ENCODE results near the gene DHRS13. TPM values are rescaled to one million over a fixed set of nuclear protein-coding genes. Genes with fewer than 3 reads are reported as not detected.
"Not testable (repeated sequence)": the region's sequence is repeated elsewhere in the genome, so short reads cannot be mapped to it uniquely, and the experiment has no call there.

DHRS13 gene
- total RNA-seq, 1 donor from 2014 or later, result 18.7 TPM

GRCh38 chr17:28881533-28882056 is 21.3 kb downstream of the DHRS13 start:
- no peak for DNase-seq

GRCh38 chr17:28880572-28880945 is 22.3 kb downstream of the DHRS13 start:
- no peak for DNase-seq

DNA sequence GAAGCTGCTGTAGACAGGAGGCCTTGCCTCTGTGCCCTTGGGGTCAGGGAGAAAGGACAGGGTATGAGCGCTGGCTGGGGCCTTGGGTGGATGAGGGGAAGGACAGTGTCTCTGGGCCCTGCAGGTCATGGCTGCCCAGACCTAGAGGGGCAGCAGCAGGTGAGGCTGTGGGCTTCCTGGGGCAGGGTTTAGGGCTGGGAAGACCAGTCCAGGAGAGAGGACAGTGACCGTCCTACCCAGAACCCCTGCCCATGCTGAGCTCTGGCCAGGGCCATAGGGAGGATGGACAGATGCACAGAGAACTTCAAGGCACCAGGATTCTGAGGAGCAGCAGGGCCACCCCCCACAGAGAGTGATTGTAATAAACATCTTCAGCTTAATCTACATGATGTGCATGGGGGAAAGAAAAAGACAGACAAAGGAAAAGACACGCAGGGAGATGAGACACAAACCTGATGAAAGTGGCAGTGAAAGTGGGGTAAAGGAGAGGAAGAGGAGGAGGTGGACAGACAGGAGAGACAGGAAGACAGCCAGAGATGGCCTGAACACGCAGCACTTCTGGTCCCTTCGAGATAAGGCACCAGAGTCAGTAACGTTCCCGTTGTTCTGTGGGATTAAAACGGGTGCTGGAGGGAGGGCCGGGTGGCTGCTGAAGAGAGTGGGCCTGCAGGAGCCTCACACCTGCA is 22.9 kb downstream of the DHRS13 start:
- DNase-seq, result no peak

DNA sequence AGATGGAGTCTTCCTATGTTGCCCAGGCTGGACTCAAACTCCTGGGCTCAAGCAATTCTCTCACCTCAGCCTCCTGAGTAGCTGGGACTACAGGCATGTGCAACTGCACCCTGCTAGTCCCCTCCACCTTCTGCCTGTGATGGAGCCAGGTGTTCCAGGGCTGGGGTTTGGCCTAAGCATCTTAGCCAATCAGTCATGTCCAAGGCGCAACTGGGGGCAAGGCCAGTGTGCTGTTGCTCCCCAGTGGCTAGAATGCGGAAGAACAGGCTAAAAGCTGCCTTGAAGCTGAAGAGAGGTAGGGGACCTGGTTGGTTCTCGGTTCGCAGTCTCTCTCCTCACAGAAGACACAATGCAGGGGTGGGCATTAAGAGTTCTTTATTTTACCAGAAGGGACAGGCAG is 23.9 kb downstream of the DHRS13 start:
- DNase-seq, result peak; percentile 59

- no peak for DNase-seq
These were observed 24.5 kb downstream of the DHRS13 start for GRCh38 chr17:28878158-28878910.

DNA sequence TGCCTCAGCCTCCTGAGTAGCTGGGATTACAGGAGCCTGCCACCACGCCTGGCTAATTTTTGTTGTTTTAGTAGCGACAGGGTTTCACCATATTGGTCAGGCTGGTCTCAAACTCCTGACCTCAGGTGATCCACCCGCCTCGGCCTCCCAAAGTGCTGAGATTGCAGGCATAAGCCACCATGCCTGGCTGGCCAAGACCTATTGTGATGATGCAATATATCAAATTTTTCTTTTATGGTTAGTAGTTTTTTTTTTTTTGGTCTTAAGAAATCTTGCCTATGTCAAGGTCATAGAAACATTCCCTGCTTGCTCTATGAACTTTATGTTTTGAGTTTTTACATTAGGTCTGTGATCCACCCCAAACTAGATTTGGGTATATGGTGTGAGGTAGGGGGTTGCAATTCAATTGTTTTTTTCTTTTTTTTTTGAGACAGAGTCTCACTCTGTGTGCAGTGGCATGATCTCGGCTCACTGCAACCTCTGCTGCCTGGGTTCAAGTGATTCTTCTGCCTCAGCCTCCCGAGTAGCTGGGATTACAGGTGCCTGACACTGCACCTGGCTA is 25.6 kb downstream of the DHRS13 start:
- DNase-seq, result not testable (repeated sequence)

- no peak for DNase-seq
These were observed 26.9 kb downstream of the DHRS13 start for GRCh38 chr17:28875848-28876550.

- no peak for DNase-seq
These were observed 28.1 kb downstream of the DHRS13 start for GRCh38 chr17:28874750-28875149.

DNA sequence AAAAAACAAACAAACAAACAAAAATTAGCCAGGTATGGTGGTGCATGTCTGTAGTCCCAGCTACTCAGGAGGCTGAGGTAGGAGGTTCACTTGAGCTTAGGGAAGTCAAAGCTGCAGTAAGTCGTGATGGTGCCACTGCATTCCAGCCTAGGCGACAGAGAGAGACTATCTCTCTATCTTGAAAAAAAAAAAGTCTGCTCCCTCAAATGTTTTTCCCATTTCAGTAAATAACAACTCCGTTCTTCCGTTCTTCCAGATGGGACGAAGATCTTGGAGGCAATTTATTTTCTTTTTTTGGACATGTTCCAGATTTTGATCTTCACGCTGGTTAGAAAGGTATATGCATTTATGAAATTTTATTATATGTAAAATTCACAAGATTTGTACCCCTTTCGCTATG is 29.0 kb downstream of the DHRS13 start:
- no peak for DNase-seq

DNA sequence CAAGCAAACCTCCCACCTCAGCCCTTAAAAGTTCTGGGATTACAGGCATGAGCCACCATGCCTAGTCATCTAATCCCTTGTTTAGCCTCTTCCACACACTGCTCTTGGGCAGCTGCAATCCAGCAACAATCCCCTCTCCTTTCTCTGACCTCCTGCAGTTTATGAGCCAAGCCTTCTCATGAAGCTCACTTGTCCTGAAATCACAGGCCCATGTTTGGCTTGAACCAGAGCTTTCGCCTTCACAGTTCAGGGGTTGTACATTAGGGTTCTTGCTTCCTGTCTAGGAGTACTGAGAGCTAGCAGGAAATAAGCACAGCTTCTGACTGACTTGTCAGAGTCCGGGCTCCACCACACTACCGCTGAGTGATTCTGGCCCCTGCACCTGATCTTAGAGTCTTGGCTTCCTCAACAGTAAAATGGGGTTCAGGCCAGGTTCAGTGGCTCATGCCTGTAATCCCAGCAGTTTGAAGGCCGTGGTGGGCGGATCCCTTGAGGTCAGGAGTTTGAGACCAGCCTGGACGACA is 31.8 kb downstream of the DHRS13 start:
- peak; percentile 18 for DNase-seq

GRCh38 chr17:28867276-28867675 is 35.6 kb downstream of the DHRS13 start:
- DNase-seq, result no peak

- peak; percentile 81 for DNase-seq
These were observed 36.7 kb downstream of the DHRS13 start for GRCh38 chr17:28865946-28866752.

DNA sequence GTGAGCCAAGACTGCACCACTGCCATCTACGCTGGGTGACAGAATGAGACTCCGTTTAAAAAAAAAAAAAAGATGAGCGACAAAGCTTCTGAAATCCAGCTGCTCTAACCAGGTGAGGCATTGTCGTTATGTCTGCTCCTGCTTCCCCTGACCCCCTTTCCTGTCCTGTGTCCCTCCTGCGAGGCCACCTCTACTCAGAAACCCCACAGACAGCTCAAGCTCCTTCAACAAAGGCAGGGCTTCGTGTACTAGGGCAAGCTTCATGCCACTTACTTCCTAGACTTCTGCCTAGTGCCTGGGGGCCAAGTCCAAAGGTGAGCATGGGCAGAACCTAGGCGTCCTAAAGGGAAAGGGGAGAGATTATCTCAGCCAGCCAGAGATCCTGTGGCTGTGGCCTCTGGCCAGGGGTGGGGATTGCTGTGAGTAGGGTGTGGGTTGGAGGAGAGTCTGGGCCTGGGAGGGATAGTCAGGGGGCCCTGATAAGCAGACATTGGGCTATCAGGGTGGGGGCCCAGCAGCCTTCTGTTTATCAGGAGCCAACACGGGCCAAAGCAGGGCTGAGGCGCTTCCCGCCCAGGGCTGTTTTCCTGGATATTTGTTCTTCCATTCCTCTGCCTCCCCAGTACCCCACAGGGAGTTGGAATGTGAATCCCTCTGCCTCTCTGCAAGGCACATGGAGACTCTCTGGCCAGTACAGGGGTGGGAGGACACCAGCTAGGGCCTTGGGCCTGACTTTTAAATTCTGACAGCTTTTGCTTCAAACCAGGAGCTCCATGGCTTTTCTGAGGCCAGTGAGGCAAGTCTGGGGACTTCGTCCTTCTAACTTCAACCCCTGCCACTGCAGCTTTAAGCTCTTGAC is 37.7 kb downstream of the DHRS13 start:
- no peak for DNase-seq

GRCh38 chr17:28863953-28864352 is 38.9 kb downstream of the DHRS13 start:
- DNase-seq, result no peak

- no peak for DNase-seq
These were observed 40.3 kb downstream of the DHRS13 start for GRCh38 chr17:28862561-28862960.

DNA sequence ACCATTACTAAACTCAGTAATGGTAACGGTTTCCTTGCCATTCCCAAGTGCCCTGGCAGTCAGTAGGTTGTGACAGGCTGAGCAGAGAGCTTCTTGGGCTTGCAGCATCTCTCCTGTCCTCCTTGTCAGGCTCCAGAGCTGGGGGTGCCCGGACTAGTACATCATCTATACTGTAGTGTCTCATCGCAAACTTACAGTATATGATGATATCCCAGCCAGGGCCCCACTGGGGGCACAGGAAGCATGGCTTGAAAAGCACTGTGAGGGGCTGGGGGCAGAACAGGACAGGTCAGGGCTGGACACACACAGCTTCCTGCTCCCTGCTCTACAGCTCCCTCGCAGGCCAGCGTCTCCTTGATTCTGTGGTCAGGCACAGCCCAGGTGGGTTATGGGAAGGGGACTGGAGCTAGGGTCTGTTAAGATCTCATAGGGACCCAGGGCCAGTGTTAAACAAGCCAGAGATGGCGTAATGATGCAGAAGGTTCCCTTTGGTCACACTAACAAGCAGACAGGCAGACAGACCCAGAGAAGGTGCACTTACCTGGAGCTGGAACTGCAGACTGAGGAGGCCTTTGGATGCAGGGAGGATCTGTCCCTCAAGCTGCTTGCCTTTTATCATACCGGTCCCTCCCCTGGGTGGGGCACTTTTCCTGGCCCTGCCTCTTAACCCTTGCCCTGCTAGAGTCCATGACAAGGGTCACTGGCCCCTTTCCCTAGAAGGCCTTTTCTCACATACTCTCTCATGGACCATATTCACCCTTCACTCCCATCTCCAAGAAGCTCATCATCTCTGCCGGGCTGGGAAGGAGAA is 41.3 kb downstream of the DHRS13 start:
- DNase-seq, result no peak

GRCh38 chr17:28860363-28860808 is 42.5 kb downstream of the DHRS13 start:
- DNase-seq, result no peak

GRCh38 chr17:28858801-28859355 is 44.0 kb downstream of the DHRS13 start:
- no peak for DNase-seq

All from dermis blood vessel endothelial cell (primary cell).